ENCODE measurements around the gene RGR.

The RGR gene

DNA sequence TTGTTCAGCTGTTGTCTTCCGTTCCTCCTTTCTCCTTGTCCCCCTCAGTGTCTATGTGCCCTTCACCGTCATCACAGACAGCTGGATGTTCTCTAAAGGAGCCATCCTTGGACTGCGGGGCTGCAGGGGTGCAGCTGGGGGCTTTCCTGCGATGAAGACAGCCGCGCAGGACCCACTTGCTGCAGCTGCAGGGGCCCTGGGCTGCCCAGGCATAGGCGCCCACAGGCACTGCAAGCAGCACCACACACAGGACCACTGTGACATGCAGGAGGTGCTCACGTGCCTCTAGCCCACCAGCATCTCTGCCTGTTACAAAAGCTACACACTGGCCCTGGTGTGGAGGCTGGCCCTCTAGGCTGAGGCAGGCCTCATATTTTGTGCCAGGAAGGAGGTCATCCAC is 22.9 kb upstream of the RGR start:
- DNase-seq (ENCODE audit: low spot score) = no peak

GRCh38 chr10:84224411-84225028 is 20.3 kb upstream of the RGR start:
- no peak for DNase-seq (ENCODE audit: low spot score)

DNA sequence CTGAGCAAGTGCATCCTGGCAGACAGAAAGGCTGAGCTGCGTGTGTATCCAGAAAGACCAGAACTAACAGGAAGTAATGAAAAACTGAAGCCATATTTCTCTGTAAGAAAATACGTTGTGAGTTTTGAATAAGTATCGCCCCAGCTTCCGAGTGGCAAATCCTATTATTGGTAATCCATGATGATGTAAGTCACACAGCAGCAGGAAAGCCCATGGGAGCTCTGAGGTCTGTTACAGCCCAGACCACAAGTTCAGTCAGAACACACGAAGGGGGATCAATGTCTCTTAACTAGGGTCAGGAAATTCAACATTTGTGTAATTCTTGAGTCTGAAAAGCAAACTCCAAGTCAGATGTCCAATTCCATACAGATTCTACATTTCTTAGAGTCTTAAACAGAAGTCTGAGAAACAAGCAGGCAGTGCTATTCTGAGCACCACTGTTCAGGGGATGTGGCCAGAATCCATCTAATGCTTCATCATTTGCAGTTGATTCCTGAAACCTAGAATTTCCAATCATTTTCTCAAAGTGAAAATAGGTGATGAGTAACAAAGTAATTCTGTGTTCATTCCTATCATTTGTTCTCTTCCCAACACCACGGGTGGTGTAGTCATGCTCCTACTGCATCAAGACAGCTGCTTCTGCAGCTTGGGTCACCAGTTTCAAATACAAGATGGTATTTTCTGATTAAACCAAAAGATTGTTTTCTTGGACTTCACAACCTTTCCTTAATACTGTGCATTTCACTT is 19.3 kb upstream of the RGR start, which contains the start of gene LRIT2:
Gene LRIT2 (minus strand): TSS at position 118 of the 747 bp plus-strand sequence. CDS start 24 bp downstream, at position 94.
- DNase-seq (ENCODE audit: low spot score) = no peak

GRCh38 chr10:84226616-84227015 is 18.2 kb upstream of the RGR start:
- no peak for DNase-seq (ENCODE audit: low spot score)

DNA sequence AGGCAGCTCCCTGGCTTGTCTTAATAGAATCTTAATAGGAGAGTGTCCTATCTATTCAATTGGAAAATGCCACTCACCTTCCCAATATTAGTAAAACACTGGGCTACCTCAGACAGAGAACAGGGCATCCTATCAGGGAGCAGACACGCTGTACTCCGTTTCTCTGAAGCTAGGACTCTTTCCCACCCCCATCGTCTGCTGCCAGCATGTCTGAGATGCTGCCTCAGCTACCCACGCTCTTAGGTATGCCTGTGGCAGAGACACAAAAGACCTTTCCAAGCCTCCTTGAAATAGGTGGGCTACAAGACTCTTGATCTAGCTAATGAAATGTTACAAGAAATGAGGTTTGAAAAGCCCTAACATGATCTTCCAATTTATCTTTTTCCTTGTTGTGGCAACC is 17.0 kb upstream of the RGR start:
- peak; percentile 19 for DNase-seq (ENCODE audit: low spot score)

GRCh38 chr10:84230359-84230758 is 14.5 kb upstream of the RGR start:
- DNase-seq (ENCODE audit: low spot score) = no peak

- DNase-seq (ENCODE audit: low spot score) = no peak
These were observed 12.5 kb upstream of the RGR start for GRCh38 chr10:84232376-84232775.

- DNase-seq (ENCODE audit: low spot score) = no peak
These were observed 10.9 kb upstream of the RGR start for GRCh38 chr10:84233940-84234339.

DNA sequence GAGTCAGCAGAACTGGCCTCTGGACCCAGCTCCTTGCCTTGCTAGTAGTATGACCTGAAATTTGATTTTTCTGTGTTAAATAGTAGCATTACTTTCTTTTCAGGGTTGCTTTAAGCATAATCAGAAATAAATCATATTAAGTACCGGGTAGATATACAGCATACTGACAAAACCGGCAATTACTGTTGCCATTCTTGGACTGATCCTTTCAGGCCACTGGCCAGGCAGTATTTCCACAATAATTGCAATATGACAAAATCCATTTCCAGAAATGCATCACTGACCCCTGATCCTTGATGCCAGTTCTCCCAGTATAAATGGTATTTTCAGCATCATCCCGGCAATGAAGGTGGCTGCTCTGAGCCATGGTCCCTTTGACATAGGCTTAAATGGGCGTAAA is 10.4 kb upstream of the RGR start:
- no peak for DNase-seq (ENCODE audit: low spot score)

DNA sequence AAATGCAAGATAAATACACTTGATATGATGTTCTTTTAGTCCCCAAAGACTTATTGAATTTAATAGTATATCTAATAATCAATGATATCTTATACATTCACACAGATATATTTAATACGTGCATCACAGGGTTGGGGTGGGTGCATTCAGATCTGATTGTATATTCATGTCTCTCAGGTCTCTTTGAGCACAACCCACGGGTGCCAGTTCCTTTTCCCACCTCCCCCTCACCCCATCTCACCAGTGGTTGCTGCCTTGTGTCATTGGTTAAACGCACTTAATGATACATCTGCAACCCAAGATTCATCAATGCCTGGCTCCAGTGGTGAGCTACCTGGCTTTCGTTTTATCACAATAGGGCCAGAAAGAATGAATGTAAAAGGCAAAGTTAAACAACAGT is 9.8 kb upstream of the RGR start:
- DNase-seq (ENCODE audit: low spot score) = peak; percentile 16

GRCh38 chr10:84236807-84237198 is 8.1 kb upstream of the RGR start:
- no peak for DNase-seq (ENCODE audit: low spot score)

DNA sequence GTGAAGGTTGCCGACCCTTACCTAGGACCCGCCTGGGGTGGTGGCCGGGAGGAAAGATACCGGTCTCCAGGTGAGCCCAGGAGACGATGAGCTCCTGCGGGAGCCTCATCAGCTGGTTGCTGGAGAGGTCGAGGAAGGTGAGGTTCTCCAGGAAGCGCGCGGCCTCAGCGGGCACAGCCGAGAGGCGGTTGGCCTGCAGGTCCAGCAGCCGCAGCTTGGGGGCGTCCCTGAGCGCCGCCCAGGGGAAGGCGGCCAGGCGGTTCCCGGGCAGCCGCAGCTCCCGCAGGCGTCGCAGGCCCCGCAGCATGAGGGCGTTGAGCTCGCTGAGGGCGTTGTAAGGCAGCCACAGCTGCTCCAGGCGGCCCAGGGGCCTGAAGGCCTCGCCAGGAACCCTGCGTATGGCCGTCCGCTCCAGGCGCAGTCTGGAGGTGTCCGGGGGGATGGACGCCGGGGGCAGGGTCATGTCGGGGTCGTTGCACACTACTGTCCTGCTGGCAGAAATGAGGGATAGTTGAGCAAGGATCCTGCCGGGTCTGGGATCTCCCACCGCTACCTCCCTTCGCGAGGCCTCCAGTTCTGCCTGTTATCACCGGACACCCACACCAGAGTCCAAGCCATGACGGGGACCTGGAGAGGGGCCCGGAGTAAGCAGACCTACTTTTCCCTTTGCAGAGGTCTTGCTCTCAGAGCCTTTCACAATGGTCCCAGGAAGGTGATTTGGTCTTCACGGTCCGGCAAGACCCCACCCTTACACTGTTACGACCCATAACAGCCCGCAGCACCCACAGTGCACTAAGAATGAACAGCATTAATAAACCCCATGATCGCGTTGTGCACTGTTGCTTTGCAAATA is 7.4 kb upstream of the RGR start:
- no peak for DNase-seq (ENCODE audit: low spot score)

- no peak for DNase-seq (ENCODE audit: low spot score)
These were observed 5.9 kb upstream of the RGR start for GRCh38 chr10:84238909-84239308.

DNA sequence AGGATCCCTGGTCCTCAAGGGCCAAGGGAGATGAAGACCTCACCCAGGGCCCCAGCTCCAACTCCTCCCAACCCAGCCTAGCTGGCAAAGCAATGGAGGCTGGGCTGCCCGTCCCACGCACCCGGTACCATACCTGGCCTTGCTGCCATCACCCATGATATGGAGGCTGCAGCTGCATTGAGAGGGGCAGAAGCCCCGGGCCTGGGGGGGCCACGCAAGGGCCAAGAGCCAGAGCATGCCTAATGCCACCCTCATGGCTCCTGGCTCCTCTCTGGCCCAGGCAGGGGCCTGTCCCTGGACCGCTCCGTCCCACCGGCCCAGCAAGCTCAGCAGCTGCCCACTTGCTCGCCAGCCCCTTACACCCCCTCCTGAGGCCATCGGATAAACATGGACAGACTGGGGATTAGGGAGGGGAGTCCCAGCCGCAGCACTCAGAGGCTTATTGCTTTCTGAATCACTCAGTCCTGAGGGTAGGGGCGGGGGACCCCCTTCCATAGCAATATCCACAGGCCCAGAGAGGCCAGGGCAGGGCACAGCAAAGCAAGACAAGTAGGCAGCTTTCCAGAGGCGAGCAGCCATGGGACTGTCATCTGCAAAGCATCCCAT is 3.6 kb upstream of the RGR start, which contains the start of gene LRIT1:
Gene LRIT1 (minus strand): TSS at position 362 of the 606 bp plus-strand sequence. CDS start 107 bp downstream, at position 255.
- no peak for DNase-seq (ENCODE audit: low spot score)

DNA sequence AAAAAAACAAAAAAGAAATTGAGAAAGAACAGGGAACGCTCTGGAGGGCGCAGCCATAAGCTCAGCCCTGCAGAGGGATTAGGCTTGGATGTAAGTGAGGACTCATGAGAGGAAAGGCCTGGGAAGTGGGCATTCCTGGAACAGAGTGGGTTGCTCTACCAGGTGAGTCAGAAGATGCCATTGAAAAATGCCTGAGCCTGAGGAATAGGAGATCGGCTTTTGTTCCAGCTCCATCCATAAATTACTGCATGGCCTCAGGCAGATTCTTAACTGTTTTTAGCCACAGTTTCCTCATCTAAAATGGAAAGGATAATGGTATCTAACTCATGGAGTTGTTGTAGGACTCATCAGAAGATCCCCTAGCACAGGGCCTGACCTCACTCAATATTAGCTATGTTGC is 1.1 kb upstream of the RGR start:
- DNase-seq (ENCODE audit: low spot score) = no peak

- no peak for DNase-seq (ENCODE audit: low spot score)
These were observed 2.6 kb downstream of the RGR start for GRCh38 chr10:84247496-84247895.

GRCh38 chr10:84248794-84249193 is 3.9 kb downstream of the RGR start:
- DNase-seq (ENCODE audit: low spot score) = no peak

GRCh38 chr10:84254552-84255478 is 10.0 kb downstream of the RGR start:
- no peak for DNase-seq (ENCODE audit: low spot score)

DNA sequence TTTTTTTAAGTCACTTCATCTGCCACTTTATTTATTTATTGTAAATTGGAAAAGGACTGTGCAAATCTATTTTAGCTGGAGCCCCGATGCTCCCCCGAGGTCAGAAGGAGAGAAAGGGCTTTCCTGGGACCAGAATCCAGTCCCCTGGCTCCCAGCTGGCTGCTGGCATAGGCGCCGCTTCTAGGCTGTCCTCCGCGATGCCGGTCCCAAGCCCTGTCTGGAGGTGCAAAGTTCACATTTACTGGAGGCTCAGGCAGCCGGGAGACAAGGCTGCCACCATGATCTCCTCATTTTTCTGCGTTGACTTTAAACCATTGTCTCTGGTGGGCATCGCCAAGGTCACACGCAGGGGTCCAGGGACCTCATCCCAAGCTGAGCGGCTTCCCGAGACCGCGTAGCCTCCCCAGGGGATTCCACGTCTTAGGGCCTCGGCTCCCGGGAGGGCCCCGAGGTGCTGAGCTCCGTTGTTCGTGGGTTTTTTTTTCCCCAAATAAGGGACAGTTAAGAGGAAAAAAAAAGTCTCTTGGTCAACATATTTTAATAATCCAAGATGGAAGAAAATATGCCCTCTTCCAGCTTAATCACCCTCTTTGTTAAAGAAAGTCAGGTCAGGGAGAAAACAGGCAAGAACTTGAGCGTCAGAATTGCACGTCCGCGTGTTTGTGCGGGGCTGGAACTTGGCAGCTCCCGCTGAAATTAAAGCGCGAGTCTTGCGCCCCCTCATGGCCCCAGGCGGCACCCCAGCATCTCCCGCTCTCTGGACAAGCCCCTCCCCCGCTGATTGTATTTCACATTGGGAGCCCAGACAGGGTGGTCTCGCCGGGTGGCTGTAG is 11.9 kb downstream of the RGR start:
- DNase-seq (ENCODE audit: low spot score) = peak; percentile 40

- no peak for DNase-seq (ENCODE audit: low spot score)
These were observed 12.6 kb downstream of the RGR start for GRCh38 chr10:84257343-84258020.

Data from putamen (tissue), 1 donor.